NT2/D1 (cell line): ENCODE measurements around the gene ZSCAN12.
"Not testable (repeated sequence)": the region's sequence is repeated elsewhere in the genome, so short reads cannot be mapped to it uniquely, and the experiment has no call there.

ENCODE experiments used
- SUZ12 ChIP-seq: IDR thresholded peaks from 2 replicates; pipeline ENCODE4 v1.6.1; 2011; ENCODE audit not compliant: insufficient read length, insufficient read depth; ENCODE audit errors: extremely low read depth
- YY1 ChIP-seq: IDR thresholded peaks from 2 replicates; pipeline ENCODE4 v1.6.1; 2011; ENCODE audit not compliant: insufficient read length, insufficient read depth
- ZNF274 ChIP-seq: IDR thresholded peaks from 2 replicates; pipeline ENCODE4 v1.6.1; 2011; ENCODE audit warnings: mild to moderate bottlenecking, low read depth, low read length

- TF ChIP-seq SUZ12, YY1, ZNF274: not testable (repeated sequence)
Measured at GRCh38 chr6:28403923-28404322, 4.4 kb upstream of the ZSCAN12 start.
